Activated T-cell treated with anti-CD3 and anti-CD28 coated beads, Interleukin-2, amount 50 U/mL, for 4 hours (primary cell): ENCODE measurements around the gene CDC42BPB. TPM values are rescaled to one million over a fixed set of nuclear protein-coding genes. Genes with fewer than 3 reads are reported as not detected.

Source experiments
- ATAC-seq, 2 donors: fragments of 200-7000 bp; cut with Tn5 transposase; one replicate each; pipeline ENCODE4 v1.10.0; 2021
- DNase-seq: peaks from one replicate; pipeline ENCODE4 v3.0.0-alpha.2; 2020
- H3K27me3 Mint-ChIP-seq: one replicate; pipeline ENCODE4 v1.8.0; 2021; ENCODE audit warnings: low read depth, mixed read lengths
- H3K36me3 Mint-ChIP-seq: one replicate; pipeline ENCODE4 v1.8.0; 2022; ENCODE audit warnings: mixed read lengths; ENCODE audit not compliant: insufficient read depth
- H3K4me1 Mint-ChIP-seq: one replicate; pipeline ENCODE4 v1.8.0; 2021; ENCODE audit warnings: low read depth, mixed read lengths
- H3K4me3 Mint-ChIP-seq: one replicate; pipeline ENCODE4 v1.8.0; 2021; ENCODE audit warnings: mild to moderate bottlenecking, moderate library complexity, mixed read lengths
- H3K9me3 Mint-ChIP-seq: one replicate; pipeline ENCODE4 v1.8.0; 2021; ENCODE audit warnings: mixed read lengths
- total RNA-seq, 3 donors: library from RNA; stranded (reverse); gene quantifications; one replicate each; pipeline ENCODE4 v1.2.1, GENCODE V29; 2021

Gene CDC42BPB
- total RNA-seq, 3 donors from 2014 or later: 2.8 to 6.6 (median 5.1) TPM

DNA sequence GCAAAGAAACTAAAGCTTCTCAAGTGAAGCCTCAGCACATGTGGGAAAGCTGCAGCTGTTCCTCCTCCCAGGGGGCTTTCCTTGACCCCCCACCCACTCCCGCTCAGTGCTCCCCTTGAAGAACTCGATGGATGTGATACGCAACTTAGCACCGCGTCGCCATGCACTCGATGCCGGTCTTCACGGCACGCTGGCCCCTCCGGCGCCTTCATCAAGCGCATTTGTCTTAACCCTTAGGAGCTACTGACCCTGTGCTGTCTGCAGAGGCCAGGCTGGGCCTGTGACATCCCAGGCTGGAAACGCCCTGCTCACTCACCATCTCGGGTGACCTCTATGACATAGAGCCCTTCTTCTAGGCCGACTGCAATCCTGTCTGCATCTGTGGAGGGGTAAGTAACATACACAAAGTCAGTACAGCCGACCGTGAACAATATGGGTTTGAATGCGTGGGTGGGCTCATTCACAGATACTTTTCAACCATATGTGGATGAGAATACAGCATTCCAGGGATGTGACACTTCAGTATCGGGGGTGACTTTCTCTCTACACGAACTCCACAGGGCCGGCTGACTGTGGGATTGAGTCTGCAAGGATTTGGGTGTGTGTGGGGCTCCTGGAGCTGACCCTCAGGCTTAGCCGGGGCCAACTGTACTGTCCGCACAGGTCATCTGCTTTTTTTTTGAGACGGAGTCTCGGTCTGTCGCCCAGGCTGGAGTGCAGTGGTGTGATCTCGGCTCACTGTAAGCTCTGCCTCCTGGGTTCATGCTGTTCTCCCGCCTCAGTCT, 111.8 kb downstream of the CDC42BPB start:
- H3K4me3 Mint-ChIP-seq: no peak overlapping the region
- no peaks in the 10 kb centered on the region for H3K9me3 Mint-ChIP-seq
- DNase-seq (no peak), ATAC-seq (no peak)
- H3K36me3 Mint-ChIP-seq: no peaks in the 10 kb centered on the region
- H3K4me1 Mint-ChIP-seq: peaks cover 14% of the 10 kb centered on the region
- no peaks in the 10 kb centered on the region for H3K27me3 Mint-ChIP-seq

DNA sequence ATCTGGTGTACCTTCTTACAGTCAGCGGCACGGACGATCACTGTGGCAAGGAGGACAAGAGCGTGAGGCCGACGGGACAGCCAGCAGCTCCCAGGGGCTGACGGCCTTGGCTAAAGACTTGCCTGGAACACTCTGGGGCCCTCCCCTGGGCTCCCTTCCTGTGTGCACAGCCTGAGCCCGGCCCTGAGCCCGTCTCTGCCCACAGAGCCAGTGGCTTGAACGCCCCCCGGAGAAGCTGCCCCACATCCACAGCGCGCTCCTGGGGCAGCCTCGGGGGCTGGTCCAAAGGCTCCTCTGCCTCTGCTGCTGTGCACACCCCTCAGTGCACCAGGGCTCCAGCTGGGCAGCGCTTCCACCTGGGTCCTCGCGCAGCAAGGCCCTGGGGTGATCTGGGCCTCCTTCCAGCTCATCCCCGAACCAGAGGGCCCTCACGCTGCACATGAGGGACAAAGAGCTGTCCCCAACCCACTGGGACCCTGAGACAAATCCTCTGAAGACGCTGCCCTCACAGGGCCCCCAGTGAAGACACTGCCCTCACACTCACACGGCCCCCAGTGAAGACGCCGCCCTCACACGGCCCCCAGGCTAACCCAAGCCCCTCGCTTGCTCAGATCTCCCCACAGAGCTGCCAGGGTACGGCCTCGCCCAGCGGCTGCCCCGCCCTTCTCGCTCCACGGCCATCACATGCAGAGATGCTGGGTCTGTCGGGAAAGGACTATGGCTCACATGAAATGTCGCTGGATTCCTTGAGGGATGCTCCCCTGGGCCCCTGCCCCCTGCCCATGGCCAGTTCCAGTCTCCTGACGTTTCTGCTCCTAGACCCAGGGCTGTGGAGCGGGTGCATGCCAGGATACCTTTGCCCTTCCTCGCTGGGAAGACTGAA, 112.7 kb downstream of the CDC42BPB start:
- Mint-ChIP-seq H3K27me3 (no peaks in the 10 kb centered on the region), H3K4me1 (peaks cover 14% of the 10 kb centered on the region), H3K36me3 (no peaks in the 10 kb centered on the region), H3K4me3 (no peak overlapping the region), H3K9me3 (no peaks in the 10 kb centered on the region)
- DNase-seq: no peak
- no peak for ATAC-seq

DNA sequence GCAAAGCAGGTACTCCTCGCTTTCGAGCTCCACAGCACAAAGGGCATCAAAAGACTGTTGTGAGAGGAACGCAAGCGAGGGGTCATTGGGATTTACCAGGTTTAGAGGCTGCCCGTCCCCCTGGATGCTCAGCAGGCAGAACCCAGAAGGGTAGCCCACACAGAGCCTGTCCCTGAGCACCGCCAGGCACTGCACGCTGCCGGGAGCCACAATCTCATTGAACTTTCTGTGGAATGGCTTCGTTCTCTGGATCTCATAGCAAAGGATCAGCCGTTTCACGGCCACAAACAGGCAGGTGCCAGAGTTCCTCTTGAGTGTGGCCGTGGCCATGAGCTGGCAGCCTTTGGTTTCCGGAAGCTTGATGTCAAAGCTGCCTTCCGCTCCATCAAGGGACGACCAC, 113.4 kb downstream of the CDC42BPB start:
- Mint-ChIP-seq H3K36me3 (no peaks in the 10 kb centered on the region), H3K4me3 (no peak overlapping the region), H3K9me3 (no peaks in the 10 kb centered on the region), H3K27me3 (no peaks in the 10 kb centered on the region), H3K4me1 (peaks cover 7% of the 10 kb centered on the region)
- DNase-seq: no peak
- ATAC-seq: no peak

DNA sequence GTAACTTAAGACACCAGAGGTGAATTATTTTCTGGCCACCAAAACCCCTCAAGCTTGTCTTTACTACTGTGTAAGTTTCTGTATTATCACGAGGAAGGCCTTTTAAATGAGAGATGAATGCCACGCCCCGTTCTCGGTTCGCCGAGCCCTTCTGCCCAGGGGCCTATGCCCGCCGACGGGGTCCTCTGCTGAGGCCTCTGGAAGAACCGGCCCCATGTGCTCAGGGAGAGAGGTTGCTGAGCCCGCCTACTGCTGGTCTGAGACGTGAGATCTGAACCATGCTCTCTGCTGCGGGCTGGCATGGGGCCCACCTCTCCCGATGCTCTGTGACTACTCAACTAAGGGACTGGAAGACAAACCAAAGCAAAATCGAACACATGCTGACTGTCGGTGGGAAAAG, 113.9 kb downstream of the CDC42BPB start:
- Mint-ChIP-seq H3K27me3 (no peaks in the 10 kb centered on the region), H3K4me3 (no peak overlapping the region), H3K36me3 (no peaks in the 10 kb centered on the region), H3K4me1 (peaks cover 4% of the 10 kb centered on the region), H3K9me3 (no peaks in the 10 kb centered on the region)
- ATAC-seq (no peak), DNase-seq (no peak)

DNA sequence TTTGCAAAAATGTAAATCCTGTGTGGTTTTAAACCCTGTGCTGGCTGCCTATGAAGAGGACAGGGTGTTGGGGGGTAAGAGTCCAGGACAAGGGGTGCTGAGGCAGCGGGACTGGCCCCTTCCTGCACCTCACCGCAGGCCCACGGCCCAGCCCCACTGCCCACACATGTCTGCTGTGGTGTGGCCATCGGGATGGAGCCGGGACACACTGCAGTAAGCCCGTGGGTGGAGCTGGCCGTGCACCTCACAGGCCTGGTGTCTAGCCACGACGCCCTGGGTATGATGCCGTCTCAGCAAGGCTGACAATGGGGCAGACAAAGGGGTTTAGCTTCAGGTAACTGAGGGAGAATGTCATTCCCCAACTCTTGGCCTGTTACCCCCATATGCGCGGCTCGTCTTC, 115.3 kb downstream of the CDC42BPB start:
- ATAC-seq: no peak
- H3K27me3 Mint-ChIP-seq: no peaks in the 10 kb centered on the region
- peaks cover under 1% of the 10 kb centered on the region for H3K4me1 Mint-ChIP-seq

DNA sequence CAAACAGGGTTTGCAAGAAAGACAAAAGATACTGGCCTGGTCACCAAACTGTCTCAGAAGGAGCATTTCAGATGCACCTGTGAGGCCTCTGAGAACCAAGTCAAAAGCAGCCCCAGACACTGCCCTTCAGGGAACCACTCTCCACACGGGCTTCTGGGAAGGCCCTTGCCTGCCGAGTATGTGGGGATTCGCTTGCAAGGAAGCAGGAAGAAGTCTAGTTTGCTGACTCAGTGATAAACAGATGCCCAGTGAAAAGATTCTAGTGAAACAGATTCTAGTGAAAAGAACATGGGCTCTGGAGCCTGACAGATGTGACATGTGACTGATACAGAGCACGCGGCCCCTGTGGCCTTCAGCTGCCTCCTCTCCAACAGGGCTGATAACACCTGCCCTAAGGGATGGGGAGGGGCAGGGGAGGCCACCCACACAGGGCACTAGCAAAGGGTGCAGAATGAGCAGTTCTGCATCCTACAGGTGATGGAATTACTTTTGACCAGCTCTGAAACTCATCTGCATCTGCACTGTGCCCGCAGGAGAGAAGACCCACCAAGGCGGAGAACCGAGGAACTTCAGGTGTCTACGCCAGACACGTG, 115.8 kb downstream of the CDC42BPB start:
- Mint-ChIP-seq H3K4me1 (no peaks in the 10 kb centered on the region), H3K27me3 (no peaks in the 10 kb centered on the region), H3K36me3 (no peaks in the 10 kb centered on the region), H3K9me3 (no peaks in the 10 kb centered on the region), H3K4me3 (no peak overlapping the region)
- DNase-seq: no peak
- ATAC-seq: no peak

More for the DNA sequence above, 115.3 kb downstream of the CDC42BPB start:
- H3K36me3 Mint-ChIP-seq: no peaks in the 10 kb centered on the region
- H3K9me3 Mint-ChIP-seq: no peaks in the 10 kb centered on the region
- no peak for DNase-seq
- no peak overlapping the region for H3K4me3 Mint-ChIP-seq

DNA sequence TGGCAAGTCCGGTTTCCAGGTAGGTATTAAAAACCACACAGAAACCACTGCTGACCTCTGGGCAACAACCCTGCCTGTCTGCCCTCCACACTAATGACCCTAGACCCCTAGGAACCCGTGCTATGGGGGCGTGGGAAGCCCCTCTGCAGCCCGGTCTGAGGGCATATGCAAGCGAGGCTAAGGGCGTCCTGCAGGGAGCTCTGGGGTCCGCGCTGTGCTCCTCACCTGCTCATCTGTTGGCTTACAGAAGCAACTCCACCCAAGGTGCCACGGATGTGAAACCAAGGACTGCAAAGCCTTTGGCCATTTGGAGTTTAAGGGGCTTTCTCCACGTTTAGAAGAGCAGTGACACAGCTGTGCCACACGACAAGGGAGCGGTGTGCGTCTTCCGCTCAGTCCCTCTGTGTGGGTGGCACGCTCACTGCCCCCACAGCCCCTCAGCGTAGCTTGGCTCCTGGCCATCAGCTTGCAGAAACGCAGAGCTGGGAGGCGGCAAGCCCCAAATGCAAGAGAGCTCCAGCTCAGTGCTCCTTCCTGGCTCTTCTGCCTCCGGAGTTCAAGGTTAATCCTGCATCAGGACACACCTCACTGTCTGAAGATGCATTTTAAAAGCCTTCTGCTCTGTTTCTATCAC, 116.5 kb downstream of the CDC42BPB start:
- Mint-ChIP-seq H3K4me1 (no peaks in the 10 kb centered on the region), H3K36me3 (no peaks in the 10 kb centered on the region), H3K9me3 (no peaks in the 10 kb centered on the region), H3K27me3 (no peaks in the 10 kb centered on the region), H3K4me3 (no peak overlapping the region)
- DNase-seq: no peak
- no peak for ATAC-seq

DNA sequence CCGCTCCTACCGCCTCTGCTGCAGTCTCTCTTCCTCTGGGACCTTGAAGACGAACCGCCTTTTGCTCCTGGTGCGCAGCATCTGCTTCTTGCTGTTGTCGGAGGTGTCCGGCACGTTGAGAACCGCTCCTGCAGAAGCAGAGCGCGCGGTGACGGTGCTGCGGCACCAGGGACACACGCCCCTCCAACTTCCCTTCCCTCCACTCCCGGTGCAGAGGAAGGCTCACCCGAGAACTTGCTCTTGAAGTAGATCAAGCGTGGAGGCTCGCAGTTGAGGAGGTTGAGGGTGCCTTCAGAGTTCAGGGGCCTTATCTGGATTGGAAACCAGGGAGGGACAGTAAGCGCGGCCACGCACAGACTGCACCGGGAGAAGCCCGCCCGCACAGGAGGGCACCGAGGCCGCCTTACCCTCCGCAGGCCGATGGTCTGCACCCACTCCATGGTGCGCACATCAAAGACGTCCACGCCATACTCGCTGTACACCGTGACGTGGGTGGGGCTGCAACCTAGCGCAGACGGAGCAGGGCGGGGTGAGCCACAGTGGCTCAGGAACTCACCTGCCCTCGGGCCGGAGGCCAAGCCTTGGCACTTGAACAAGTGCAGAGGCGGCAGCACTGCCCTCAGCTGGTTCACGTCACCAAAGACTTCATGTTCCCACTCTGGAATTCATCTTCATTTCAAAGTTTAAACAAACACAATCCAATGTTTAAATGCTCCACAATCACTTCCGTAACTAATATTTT, 117.4 kb downstream of the CDC42BPB start:
- H3K27me3 Mint-ChIP-seq: no peaks in the 10 kb centered on the region
- H3K4me1 Mint-ChIP-seq: no peaks in the 10 kb centered on the region
- ATAC-seq: no peak
- H3K9me3 Mint-ChIP-seq: no peaks in the 10 kb centered on the region
- DNase-seq: no peak
- H3K4me3 Mint-ChIP-seq: no peak overlapping the region
- no peaks in the 10 kb centered on the region for H3K36me3 Mint-ChIP-seq

DNA sequence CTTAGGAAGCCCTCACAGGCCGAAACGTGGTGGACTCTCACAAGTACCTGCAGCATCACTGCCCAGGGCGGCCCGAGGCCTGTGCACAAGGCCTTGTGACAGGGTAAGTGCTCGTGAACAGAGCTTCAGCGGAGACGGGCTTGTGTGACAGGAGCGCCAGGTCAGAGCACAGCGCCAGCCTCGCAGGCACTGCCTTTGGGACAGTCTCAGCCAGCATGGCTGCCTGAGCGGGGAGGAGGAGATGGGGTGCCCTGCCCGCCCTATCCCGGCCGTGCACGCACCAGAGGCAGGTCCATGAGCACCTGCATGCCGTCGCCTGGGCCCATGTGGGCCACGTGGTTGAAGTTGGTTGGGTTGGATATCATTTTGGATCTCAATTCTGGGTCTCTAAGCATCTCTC, 118.0 kb downstream of the CDC42BPB start:
- H3K4me3 Mint-ChIP-seq: no peak overlapping the region
- no peaks in the 10 kb centered on the region for H3K27me3 Mint-ChIP-seq
- DNase-seq (no peak), ATAC-seq (no peak)
- H3K4me1 Mint-ChIP-seq: no peaks in the 10 kb centered on the region
- no peaks in the 10 kb centered on the region for H3K9me3 Mint-ChIP-seq
- no peaks in the 10 kb centered on the region for H3K36me3 Mint-ChIP-seq

DNA sequence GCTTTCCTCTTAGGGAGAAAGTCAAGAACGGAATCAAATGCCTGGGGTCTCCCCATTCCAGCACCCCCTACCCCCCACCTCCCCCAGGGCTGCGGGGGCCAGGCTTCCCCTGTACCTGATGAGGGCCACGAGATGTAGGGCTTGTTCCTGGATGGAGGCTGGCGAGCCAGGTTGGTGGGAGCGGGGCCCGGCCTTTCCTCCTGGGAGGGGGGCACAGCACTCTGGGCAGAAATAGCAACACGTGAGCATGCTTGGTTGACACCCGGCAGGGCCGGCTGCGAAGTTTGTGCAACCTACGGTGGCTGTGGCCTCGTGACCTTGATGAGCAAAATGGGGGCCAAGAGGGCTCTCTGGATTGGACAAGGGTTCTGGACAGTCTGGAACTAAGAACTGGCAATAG, 119.2 kb downstream of the CDC42BPB start:
- no peaks in the 10 kb centered on the region for H3K4me1 Mint-ChIP-seq
- no peak for ATAC-seq
- H3K9me3 Mint-ChIP-seq: no peaks in the 10 kb centered on the region
- no peak overlapping the region for H3K4me3 Mint-ChIP-seq
- no peaks in the 10 kb centered on the region for H3K27me3 Mint-ChIP-seq
- DNase-seq: no peak
- no peaks in the 10 kb centered on the region for H3K36me3 Mint-ChIP-seq

DNA sequence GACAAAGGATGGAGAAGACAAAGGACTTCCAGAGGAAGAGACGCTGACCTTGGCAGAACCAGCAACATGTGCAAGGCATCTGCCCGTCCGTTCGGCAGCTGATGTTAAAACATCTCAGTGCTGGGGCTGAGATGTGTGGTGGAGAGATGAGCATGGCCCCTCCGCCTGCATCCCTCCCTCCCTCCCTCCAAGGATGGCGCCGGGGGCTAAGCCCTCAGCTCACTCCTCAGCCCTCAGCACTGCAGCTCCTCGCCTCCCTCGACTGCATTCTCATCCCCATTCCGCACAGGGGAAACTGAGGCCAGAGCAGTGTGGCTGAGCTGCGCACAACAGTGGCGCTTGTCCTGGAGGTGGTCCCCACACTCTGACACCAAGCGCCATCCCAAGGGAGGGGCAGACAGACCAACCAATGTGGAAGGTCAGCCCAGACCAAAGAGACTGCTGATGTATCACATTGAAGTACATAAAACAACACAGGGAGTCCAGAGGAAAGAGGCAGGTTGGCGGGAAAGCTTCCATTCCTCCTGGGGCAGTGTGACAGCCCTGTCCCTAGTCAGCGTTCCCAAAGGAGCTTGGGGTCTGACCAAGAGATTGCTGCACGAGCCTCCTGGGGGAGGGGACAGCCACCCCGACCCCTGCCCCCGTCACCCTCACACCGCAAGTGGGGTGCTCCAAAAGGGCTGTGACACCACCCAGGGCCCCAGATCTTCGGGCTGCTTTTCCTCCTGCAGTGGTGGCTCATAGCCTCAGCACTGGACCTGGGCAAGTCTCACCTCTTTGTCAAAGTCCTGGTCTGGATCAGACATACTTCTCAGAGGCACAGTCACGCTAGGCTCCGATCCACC, 119.8 kb downstream of the CDC42BPB start:
- ATAC-seq: no peak
- no peaks in the 10 kb centered on the region for H3K9me3 Mint-ChIP-seq
- no peak for DNase-seq
- no peaks in the 10 kb centered on the region for H3K36me3 Mint-ChIP-seq
- no peak overlapping the region for H3K4me3 Mint-ChIP-seq
- no peaks in the 10 kb centered on the region for H3K4me1 Mint-ChIP-seq
- no peaks in the 10 kb centered on the region for H3K27me3 Mint-ChIP-seq

DNA sequence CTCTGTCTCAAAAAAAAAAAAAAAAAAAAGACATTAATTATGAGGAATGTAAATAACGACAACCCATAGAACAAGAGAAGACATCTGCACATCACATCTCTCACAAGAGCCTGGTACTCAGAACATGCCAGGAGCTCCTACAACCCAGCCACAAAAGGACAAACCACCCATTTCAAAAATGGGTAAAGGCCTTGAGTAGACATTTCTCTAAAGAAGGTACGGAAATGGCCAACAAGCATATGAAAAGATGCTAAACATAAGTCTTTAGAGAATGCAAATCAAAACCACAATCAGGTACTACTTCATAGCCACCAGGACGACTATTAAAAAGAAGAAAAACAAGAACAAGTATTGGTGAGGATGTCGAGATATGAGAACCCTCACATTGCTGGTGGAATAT, 121.6 kb downstream of the CDC42BPB start:
- ATAC-seq: no peak
- H3K36me3 Mint-ChIP-seq: no peaks in the 10 kb centered on the region
- peaks cover 9% of the 10 kb centered on the region for H3K27me3 Mint-ChIP-seq
- H3K9me3 Mint-ChIP-seq: no peaks in the 10 kb centered on the region
- no peak overlapping the region for H3K4me3 Mint-ChIP-seq
- no peaks in the 10 kb centered on the region for H3K4me1 Mint-ChIP-seq
- no peak for DNase-seq

DNA sequence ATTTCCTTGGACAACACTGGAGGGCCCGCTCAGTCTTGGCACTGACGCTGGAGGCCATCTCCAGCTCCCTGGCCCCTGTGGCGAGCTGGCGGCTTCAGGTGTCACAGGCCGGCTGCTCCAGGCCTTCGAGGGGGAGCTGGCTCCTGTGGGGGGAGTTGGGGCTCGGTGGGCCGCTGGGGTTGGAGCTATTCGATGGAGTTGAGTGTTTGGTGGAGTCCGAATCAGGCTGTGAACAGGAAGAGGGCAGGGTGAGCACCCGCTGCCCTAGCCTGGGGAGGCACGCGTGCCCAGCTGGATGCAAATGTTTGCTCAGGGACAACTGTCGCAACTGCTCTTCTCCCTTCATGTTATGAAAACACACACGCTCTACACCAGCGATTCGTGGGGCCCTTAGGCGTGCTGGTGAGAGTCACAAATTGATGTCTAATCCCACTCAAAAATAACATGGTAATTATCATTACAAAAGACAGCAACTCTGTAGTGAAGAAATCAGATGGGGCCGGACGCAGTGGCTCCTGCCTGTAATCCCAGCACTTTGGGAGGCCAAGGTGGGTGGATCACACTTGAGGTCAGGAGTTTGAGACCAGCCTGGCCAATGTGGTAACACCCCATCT, 123.6 kb downstream of the CDC42BPB start:
- ATAC-seq: no peak
- DNase-seq: no peak
- H3K36me3 Mint-ChIP-seq: no peaks in the 10 kb centered on the region
- H3K27me3 Mint-ChIP-seq: peaks cover 11% of the 10 kb centered on the region
- no peaks in the 10 kb centered on the region for H3K9me3 Mint-ChIP-seq
- no peaks in the 10 kb centered on the region for H3K4me1 Mint-ChIP-seq
- no peak overlapping the region for H3K4me3 Mint-ChIP-seq
